Tibial nerve (tissue), 3 donors: ENCODE data around the gene OTP.

ENCODE experiments used
- POLR2A ChIP-seq, 2 donors: fragments of 450-650 bp; IDR thresholded peaks; one replicate each; pipeline ENCODE4 v1.6.1; 2017; ENCODE audit warnings: antibody characterized with exemption in 2 of 2, mild to moderate bottlenecking in 2 of 2, moderate library complexity in 2 of 2
- TF ChIP-seq, protein P1 (sequence below), 5 experiments: fragments of 200-600 bp in 3 of 5; fragments of 450-650 bp in 2 of 5; sonication (generic) in 3 of 5; IDR thresholded peaks; one replicate each; pipeline ENCODE4 v1.5.1; 2016 to 2019; ENCODE audit warnings: antibody characterized with exemption in 5 of 5, mild to moderate bottlenecking in 3 of 5, moderate library complexity in 2 of 5

- no peak for TF ChIP-seq POLR2A (IDR thresholded peaks at IDR 0.05)
- TF ChIP-seq, protein P1, sequence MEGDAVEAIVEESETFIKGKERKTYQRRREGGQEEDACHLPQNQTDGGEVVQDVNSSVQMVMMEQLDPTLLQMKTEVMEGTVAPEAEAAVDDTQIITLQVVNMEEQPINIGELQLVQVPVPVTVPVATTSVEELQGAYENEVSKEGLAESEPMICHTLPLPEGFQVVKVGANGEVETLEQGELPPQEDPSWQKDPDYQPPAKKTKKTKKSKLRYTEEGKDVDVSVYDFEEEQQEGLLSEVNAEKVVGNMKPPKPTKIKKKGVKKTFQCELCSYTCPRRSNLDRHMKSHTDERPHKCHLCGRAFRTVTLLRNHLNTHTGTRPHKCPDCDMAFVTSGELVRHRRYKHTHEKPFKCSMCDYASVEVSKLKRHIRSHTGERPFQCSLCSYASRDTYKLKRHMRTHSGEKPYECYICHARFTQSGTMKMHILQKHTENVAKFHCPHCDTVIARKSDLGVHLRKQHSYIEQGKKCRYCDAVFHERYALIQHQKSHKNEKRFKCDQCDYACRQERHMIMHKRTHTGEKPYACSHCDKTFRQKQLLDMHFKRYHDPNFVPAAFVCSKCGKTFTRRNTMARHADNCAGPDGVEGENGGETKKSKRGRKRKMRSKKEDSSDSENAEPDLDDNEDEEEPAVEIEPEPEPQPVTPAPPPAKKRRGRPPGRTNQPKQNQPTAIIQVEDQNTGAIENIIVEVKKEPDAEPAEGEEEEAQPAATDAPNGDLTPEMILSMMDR (IDR thresholded peaks at IDR 0.05), result no peak
These were observed 12.2 kb upstream of the OTP start for GRCh38 chr5:77650686-77651085.
